Measurements from ENCODE around the gene GPR153. TPM values are rescaled to one million over a fixed set of nuclear protein-coding genes. Genes with fewer than 3 reads are reported as not detected.

GPR153 gene
- polyA plus RNA-seq, 1 donor, result 5.8 TPM

DNA sequence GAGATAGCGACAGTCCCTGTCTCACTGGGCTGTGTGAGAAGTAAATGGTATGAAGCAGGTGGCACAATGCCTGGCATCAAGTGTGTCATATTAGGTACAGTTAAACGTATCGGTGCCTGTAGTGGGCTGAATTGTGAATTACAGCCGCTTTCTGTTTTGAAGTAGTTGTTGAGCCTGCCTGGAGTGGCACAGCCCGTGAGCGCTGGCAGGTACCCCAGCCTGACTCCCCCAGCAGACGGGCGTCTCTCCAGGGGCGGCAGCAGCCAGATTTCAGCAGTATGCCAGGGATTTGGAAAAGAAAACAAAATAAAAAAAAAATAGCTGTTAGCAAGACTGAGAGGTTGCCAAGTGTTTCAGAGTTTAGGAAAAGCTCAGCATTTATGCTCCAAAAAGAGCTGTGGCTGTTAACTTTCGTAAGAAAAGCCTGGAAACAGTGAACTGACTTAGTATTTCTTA is 26.6 kb upstream of the GPR153 start:
- DNase-seq, result no peak

GRCh38 chr1:6287029-6287428 is 26.1 kb upstream of the GPR153 start:
- no peak for DNase-seq

GRCh38 chr1:6286266-6286665 is 25.4 kb upstream of the GPR153 start:
- DNase-seq, result no peak

DNA sequence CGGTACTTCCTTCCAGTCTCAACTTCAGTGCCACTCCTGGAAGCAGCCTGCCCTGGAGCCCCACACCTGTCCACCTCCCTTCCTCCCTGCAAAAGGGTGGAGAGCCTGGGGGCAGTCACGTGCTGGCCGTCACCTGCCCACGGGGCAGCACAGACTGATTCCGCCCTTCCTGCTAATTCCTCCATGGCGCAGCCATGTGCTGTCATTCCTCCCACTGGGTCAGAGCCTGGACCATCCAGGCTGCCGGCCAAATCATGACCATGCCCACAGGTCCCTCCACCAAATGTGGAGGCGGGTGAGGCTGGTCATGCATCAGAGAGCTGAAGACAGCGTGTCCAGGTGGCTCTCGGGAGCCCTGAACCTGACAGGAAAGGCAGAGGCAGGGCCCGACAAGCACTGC is 24.4 kb upstream of the GPR153 start:
- no peak for DNase-seq

DNA sequence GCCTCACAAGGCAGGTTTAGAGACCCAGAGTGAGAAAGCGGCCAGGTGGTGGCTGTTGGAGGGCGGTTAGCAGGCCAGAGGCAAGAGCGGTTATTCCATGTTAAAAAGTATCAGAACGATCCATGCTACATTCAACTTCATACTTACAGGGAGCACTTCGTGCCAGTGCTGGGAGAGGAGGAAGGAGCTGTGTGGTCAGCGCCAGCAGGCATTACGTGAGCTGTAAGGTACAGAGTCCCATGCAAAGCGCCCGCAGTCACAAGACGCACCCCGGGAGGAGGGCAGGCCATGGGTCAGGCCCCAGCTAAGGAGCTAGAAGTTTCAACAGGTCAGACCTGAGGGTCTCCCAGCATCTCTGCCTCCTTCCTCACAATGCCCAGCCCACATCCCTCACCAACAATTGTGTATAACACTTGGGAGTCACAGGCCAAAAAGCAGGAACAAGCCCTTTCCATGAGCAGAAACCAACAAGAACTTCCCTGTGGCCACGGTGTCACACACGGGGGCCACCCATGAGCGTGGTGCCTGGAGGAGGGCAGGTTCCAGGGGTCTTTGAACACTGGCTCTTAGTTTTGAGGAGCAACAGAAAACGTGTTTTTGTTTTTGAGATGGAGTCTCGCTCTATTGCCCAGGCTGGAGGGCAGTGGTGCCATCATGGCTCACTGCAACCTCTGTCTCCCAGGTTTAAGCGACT is 21.8 kb upstream of the GPR153 start:
- DNase-seq, result no peak

- no peak for DNase-seq
Observed at GRCh38 chr1:6281511-6282402, 20.9 kb upstream of the GPR153 start.

DNA sequence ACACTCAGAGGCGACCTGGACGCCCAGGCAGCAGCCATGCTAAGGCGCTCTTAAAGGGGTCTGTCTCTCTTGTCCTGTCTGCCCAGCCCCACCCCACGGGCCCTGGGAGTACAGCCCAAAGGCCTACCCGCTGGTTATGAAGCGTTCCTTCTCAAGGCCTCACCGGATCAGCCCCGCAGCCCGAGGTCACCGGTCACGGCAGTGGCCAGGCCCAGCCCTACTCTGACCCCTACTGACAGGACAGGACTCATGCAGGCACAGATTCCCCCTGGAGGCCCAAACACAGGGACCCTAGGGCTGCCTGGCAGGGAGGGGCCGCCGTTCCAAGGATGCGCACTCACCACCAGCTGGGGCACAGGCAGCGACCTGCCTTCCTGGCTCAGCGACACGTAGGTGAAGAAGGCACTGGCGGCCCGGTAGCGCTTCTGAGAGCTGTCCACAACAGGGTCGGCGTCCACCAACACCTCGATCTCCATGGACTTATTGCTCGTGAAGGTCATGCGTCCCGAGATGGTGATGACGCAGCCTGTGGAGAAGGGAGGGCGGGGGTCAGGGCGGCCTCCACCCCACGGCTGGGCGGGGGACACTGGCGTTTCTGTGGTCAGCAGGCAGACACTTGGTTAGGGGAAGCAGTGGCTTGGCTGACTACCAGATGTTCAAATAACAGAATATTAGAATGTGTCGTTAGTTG is 20.0 kb upstream of the GPR153 start:
- DNase-seq, result no peak

GRCh38 chr1:6279613-6280383 is 18.9 kb upstream of the GPR153 start:
- DNase-seq, result no peak

- no peak for DNase-seq
Observed at GRCh38 chr1:6279066-6279465, 18.2 kb upstream of the GPR153 start.

DNA sequence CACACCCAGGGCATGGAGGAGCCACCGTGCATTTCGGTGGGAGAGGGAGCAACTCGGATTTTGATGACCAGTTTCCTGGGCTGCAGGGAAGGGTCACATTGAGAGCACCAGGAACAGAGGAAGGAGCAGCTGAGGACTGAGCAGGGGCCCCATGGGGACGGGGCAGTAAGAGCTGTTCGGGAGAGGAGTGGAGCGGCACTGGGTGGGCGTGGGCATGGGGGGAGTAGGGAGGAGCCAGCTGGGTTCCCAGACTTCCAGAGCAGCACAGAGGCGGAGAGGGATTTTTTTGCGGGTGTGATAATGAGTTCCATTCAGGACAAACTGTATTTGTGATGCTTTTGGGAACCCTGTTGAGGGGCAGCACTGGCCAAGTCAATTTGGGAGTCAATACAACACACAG is 17.4 kb upstream of the GPR153 start:
- no peak for DNase-seq

- DNase-seq, result no peak
Observed at GRCh38 chr1:6276811-6277555, 16.1 kb upstream of the GPR153 start.

DNA sequence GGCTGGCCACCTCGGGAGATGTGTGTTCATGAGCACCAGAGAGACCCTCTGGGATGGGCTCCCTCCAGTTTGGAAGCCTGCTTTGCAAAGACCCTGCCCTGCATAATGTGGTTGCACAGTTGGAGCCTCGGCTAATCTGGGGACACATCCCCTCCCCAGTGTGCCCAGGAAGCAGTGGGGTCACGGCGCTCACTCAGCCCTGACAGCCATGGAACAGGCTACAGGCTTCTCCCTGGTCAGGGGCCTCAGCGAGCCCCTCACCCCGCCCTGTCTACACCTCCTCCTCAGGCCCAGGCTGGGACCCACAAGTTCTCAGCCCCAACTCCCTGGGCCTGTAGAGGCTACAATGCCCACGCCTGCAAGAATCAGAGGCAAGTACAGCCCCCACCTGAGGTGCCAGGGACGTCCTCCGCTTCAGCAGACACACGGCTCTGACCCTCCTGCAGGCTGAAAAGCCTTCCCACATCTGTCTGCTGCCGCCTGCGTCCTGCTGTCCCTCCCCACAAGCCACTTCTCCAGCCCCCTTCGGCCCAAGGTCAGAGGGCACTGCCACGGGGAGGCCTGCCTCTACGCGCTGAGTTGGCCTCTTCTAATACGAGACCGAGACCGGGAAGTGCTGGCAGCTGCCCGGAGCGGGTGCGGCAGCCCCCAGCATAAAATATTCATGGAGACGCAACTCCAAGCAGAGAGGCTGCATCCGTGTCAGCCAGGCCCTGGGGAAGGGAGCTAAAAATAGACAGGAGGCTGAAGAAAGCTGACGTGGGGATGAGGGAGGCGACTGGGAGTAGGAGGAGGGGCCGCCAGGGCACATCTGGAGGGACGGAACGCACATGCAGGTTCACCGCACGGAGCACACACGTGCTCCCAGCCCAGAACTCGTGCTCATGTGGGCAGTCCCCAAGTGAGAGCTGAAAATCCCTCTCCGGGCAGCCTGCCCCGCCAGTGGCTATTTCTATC is 15.2 kb upstream of the GPR153 start:
- DNase-seq, result peak; percentile 67

- DNase-seq, result no peak
Observed at GRCh38 chr1:6274622-6275139, 13.8 kb upstream of the GPR153 start.

DNA sequence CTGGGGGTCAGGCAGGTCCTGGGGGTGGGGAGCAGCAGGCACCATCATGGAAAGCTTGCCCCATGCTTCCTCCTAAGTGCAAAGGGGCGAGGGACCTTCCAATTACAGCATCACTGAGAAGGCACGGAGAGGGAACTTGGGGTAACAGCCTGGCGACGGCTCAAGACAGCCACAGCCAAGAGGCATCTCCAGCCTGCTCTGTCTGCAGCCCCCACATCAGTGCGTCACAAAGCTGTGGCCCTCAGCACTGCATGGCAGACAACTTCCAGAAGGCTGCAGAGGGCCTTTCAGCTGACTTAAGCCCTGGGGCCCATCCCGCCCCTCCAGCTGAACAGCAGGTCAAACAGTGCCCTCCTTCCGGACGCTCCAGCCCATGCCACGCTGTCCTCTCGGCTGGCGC is 13.2 kb upstream of the GPR153 start:
- DNase-seq, result no peak

DNA sequence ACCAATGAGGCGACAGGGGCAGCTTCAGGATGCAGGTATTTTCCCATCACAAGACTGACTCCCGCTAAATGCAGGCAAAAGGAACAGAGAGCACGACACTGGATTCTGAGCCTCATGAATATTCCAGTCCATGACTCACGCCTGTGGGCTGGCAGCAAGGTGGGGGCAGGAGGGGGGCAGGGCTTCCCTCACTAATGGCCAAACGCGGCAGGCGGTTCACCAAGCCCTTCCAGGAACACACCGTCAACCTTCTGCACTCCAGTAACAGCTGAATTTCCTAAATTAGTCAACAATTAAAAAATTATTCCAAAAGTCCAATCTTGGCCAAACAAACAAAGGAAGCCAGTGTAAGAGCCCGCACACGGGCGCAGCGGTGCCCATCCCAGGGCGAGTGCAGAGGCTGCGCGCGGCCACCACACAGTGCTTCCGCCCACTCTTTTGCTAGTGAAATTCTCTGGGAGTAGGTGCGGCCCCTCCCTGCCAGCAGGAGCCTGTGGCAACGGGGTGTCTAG is 12.5 kb upstream of the GPR153 start:
- no peak for DNase-seq

DNA sequence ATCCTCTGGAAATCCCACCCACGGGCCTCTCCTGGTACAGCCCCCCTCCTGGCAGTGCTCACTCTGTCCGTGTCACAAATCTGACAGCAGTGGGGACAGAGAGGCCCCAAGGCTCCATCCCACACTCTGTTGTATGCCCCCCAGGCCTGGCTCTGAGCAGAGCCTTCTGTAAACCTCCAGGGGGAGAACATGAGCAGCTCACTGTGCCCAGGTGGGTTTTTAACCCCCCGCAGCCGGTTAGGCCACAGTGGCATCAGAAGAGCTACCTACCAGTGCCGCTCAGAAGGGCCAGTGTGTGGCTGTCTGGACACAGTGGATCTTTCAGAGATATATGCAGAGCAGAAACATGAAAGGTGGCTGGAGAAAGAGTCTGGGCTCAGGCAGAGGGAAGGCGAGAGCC is 12.0 kb upstream of the GPR153 start:
- no peak for DNase-seq

- DNase-seq, result no peak
Observed at GRCh38 chr1:6272452-6272851, 11.6 kb upstream of the GPR153 start.

DNA sequence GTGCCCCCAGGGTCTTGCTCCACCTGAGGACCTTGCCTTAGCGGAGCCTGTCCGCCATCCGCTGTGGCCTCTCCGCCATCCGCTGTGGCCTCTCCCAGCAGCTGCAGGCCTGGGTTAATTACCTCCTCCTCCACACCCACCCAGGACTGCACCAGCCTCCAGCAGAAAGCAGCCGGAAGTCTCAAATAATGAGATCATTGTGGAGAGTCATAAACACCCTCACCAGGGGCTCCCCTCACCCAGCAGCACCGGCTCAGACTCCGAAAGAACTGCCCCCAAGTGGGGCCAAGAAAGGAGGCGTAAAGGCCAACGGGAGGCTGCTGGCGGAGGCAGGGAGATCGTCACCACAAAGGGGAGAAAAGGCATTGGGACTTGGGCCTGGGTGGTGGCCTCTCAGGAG is 10.7 kb upstream of the GPR153 start:
- no peak for DNase-seq

GRCh38 chr1:6271006-6271405 is 10.1 kb upstream of the GPR153 start:
- no peak for DNase-seq

DNA sequence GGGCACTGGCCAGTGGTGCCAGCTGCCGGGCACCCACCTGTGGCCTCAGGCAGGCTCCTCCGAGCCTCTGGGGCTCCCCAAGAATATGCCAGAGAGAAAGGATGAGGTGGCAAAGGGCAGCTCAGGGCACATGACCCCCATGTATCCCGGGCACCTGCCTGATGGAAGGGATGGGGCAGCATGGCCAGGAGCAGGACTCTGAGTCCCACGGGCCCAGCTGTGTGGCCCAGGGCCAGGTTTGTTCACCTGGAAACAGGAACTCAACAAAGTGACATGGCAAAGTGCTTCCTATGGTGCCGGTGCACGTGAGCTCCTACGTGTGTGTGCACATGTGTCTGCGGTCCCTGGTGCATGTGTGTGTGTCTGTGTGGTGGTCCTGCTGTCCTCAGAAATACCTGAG is 9.5 kb upstream of the GPR153 start:
- no peak for DNase-seq
